Measurements from ENCODE around the gene ARHGEF28.

Gene ARHGEF28

GRCh38 chr5:73749485-73750270, 123.7 kb downstream of the ARHGEF28 start:
- H3K4me3 ChIP-seq (ENCODE audit: low read length) = no peak overlapping the region
- no peaks in the 10 kb centered on the region for H3K9me3 ChIP-seq (ENCODE audit: low read length)
- H3K27me3 ChIP-seq (ENCODE audit: insufficient read depth, low read length) = peaks cover 6% of the 10 kb centered on the region
- no peaks in the 10 kb centered on the region for H3K4me1 ChIP-seq (ENCODE audit: insufficient read depth, low read length)
- H2AFZ ChIP-seq (ENCODE audit: low read depth, low read length) = no peak overlapping the region
- no peaks in the 10 kb centered on the region for H3K36me3 ChIP-seq (ENCODE audit: insufficient read depth, low read length)

- no peaks in the 10 kb centered on the region for H3K9me3 ChIP-seq (ENCODE audit: low read length)
- no peaks in the 10 kb centered on the region for H3K4me1 ChIP-seq (ENCODE audit: insufficient read depth, low read length)
- no peak overlapping the region for H3K4me3 ChIP-seq (ENCODE audit: low read length)
- no peak overlapping the region for H2AFZ ChIP-seq (ENCODE audit: low read depth, low read length)
- H3K36me3 ChIP-seq (ENCODE audit: insufficient read depth, low read length) = no peaks in the 10 kb centered on the region
- H3K27me3 ChIP-seq (ENCODE audit: insufficient read depth, low read length) = peaks cover 6% of the 10 kb centered on the region
Measured at GRCh38 chr5:73751254-73751914, 125.4 kb downstream of the ARHGEF28 start.

- H3K4me1 ChIP-seq (ENCODE audit: insufficient read depth, low read length) = no peaks in the 10 kb centered on the region
- no peak overlapping the region for H3K4me3 ChIP-seq (ENCODE audit: low read length)
- H2AFZ ChIP-seq (ENCODE audit: low read depth, low read length) = no peak overlapping the region
- peaks cover 3% of the 10 kb centered on the region for H3K27me3 ChIP-seq (ENCODE audit: insufficient read depth, low read length)
- no peaks in the 10 kb centered on the region for H3K36me3 ChIP-seq (ENCODE audit: insufficient read depth, low read length)
- no peaks in the 10 kb centered on the region for H3K9me3 ChIP-seq (ENCODE audit: low read length)
Measured at GRCh38 chr5:73754254-73754653, 128.3 kb downstream of the ARHGEF28 start.

- Histone ChIP-seq H3K27me3 (ENCODE audit: insufficient read depth, low read length) (peaks cover 2% of the 10 kb centered on the region), H3K4me3 (ENCODE audit: low read length) (no peak overlapping the region)
Measured at GRCh38 chr5:73757416-73757815, 131.4 kb downstream of the ARHGEF28 start.

GRCh38 chr5:73759771-73760170, 133.8 kb downstream of the ARHGEF28 start:
- Histone ChIP-seq H3K27me3 (ENCODE audit: insufficient read depth, low read length) (no peaks in the 10 kb centered on the region), H3K9me3 (ENCODE audit: low read length) (no peaks in the 10 kb centered on the region), H3K4me1 (ENCODE audit: insufficient read depth, low read length) (no peaks in the 10 kb centered on the region), H3K4me3 (ENCODE audit: low read length) (no peak overlapping the region), H2AFZ (ENCODE audit: low read depth, low read length) (no peak overlapping the region), H3K36me3 (ENCODE audit: insufficient read depth, low read length) (no peaks in the 10 kb centered on the region)

More at GRCh38 chr5:73757416-73757815, 131.4 kb downstream of the ARHGEF28 start:
- Histone ChIP-seq H3K36me3 (ENCODE audit: insufficient read depth, low read length) (no peaks in the 10 kb centered on the region), H3K9me3 (ENCODE audit: low read length) (no peaks in the 10 kb centered on the region), H3K4me1 (ENCODE audit: insufficient read depth, low read length) (no peaks in the 10 kb centered on the region), H2AFZ (ENCODE audit: low read depth, low read length) (no peak overlapping the region)

GRCh38 chr5:73763300-73764032, 137.5 kb downstream of the ARHGEF28 start:
- Histone ChIP-seq H2AFZ (ENCODE audit: low read depth, low read length) (no peak overlapping the region), H3K9me3 (ENCODE audit: low read length) (peaks cover 2% of the 10 kb centered on the region), H3K36me3 (ENCODE audit: insufficient read depth, low read length) (no peaks in the 10 kb centered on the region), H3K27me3 (ENCODE audit: insufficient read depth, low read length) (no peaks in the 10 kb centered on the region), H3K4me3 (ENCODE audit: low read length) (no peak overlapping the region), H3K4me1 (ENCODE audit: insufficient read depth, low read length) (no peaks in the 10 kb centered on the region)

- no peak overlapping the region for H2AFZ ChIP-seq (ENCODE audit: low read depth, low read length)
Measured at GRCh38 chr5:73764586-73764985, 138.6 kb downstream of the ARHGEF28 start.

GRCh38 chr5:73764996-73765395, 139.0 kb downstream of the ARHGEF28 start:
- Histone ChIP-seq H3K36me3 (ENCODE audit: insufficient read depth, low read length) (no peaks in the 10 kb centered on the region), H3K4me3 (ENCODE audit: low read length) (no peak overlapping the region), H3K27me3 (ENCODE audit: insufficient read depth, low read length) (no peaks in the 10 kb centered on the region), H3K9me3 (ENCODE audit: low read length) (peaks cover 2% of the 10 kb centered on the region), H3K4me1 (ENCODE audit: insufficient read depth, low read length) (no peaks in the 10 kb centered on the region), H2AFZ (ENCODE audit: low read depth, low read length) (no peak overlapping the region)

More at GRCh38 chr5:73764586-73764985, 138.6 kb downstream of the ARHGEF28 start:
- peaks cover 2% of the 10 kb centered on the region for H3K9me3 ChIP-seq (ENCODE audit: low read length)
- H3K27me3 ChIP-seq (ENCODE audit: insufficient read depth, low read length) = no peaks in the 10 kb centered on the region
- H3K4me1 ChIP-seq (ENCODE audit: insufficient read depth, low read length) = no peaks in the 10 kb centered on the region
- H3K36me3 ChIP-seq (ENCODE audit: insufficient read depth, low read length) = no peaks in the 10 kb centered on the region
- no peak overlapping the region for H3K4me3 ChIP-seq (ENCODE audit: low read length)

- Histone ChIP-seq H2AFZ (ENCODE audit: low read depth, low read length) (no peak overlapping the region), H3K36me3 (ENCODE audit: insufficient read depth, low read length) (no peaks in the 10 kb centered on the region), H3K9me3 (ENCODE audit: low read length) (peaks cover 2% of the 10 kb centered on the region), H3K4me3 (ENCODE audit: low read length) (no peak overlapping the region), H3K27me3 (ENCODE audit: insufficient read depth, low read length) (no peaks in the 10 kb centered on the region), H3K4me1 (ENCODE audit: insufficient read depth, low read length) (no peaks in the 10 kb centered on the region)
Measured at GRCh38 chr5:73766902-73767301, 140.9 kb downstream of the ARHGEF28 start.

- Histone ChIP-seq H3K4me1 (ENCODE audit: insufficient read depth, low read length) (no peaks in the 10 kb centered on the region), H3K27me3 (ENCODE audit: insufficient read depth, low read length) (no peaks in the 10 kb centered on the region), H3K9me3 (ENCODE audit: low read length) (peaks cover 2% of the 10 kb centered on the region)
Measured at GRCh38 chr5:73770172-73771025, 144.4 kb downstream of the ARHGEF28 start.

GRCh38 chr5:73774924-73775323, 148.9 kb downstream of the ARHGEF28 start:
- no peaks in the 10 kb centered on the region for H3K4me1 ChIP-seq (ENCODE audit: insufficient read depth, low read length)

More at GRCh38 chr5:73770172-73771025, 144.4 kb downstream of the ARHGEF28 start:
- no peak overlapping the region for H3K4me3 ChIP-seq (ENCODE audit: low read length)
- no peak overlapping the region for H2AFZ ChIP-seq (ENCODE audit: low read depth, low read length)
- H3K36me3 ChIP-seq (ENCODE audit: insufficient read depth, low read length) = no peaks in the 10 kb centered on the region

GRCh38 chr5:73776405-73776804, 150.4 kb downstream of the ARHGEF28 start:
- no peaks in the 10 kb centered on the region for H3K9me3 ChIP-seq (ENCODE audit: low read length)
- H3K4me1 ChIP-seq (ENCODE audit: insufficient read depth, low read length) = no peaks in the 10 kb centered on the region
- no peak overlapping the region for H2AFZ ChIP-seq (ENCODE audit: low read depth, low read length)
- H3K36me3 ChIP-seq (ENCODE audit: insufficient read depth, low read length) = no peaks in the 10 kb centered on the region
- no peaks in the 10 kb centered on the region for H3K27me3 ChIP-seq (ENCODE audit: insufficient read depth, low read length)
- no peak overlapping the region for H3K4me3 ChIP-seq (ENCODE audit: low read length)

More at GRCh38 chr5:73774924-73775323, 148.9 kb downstream of the ARHGEF28 start:
- Histone ChIP-seq H3K27me3 (ENCODE audit: insufficient read depth, low read length) (no peaks in the 10 kb centered on the region), H3K4me3 (ENCODE audit: low read length) (no peak overlapping the region), H3K9me3 (ENCODE audit: low read length) (no peaks in the 10 kb centered on the region), H3K36me3 (ENCODE audit: insufficient read depth, low read length) (no peaks in the 10 kb centered on the region), H2AFZ (ENCODE audit: low read depth, low read length) (no peak overlapping the region)

All from neuron (in vitro differentiated cells).